Spinal cord (tissue), 10 donors: ENCODE data around the gene HASPIN. TPM values are rescaled to one million over a fixed set of nuclear protein-coding genes. Genes with fewer than 3 reads are reported as not detected.

ENCODE experiments used
- DNase-seq, 6 donors: peaks; one replicate each; pipeline versions ENCODE4 v3.0.0 to v3.0.0-alpha.2; 2013 to 2015; ENCODE audit warnings: low spot score in 6 of 6, low read depth in 4 of 6
- H3K27ac ChIP-seq: one replicate; pipeline ENCODE4 v1.5.1; 2013; ENCODE audit warnings: low read depth, low read length, control low read depth
- H3K27me3 ChIP-seq: one replicate; pipeline ENCODE4 v1.6.1; 2013; ENCODE audit warnings: low read length; ENCODE audit not compliant: control insufficient read depth, insufficient read depth
- H3K36me3 ChIP-seq: one replicate; pipeline ENCODE4 v1.6.1; 2013; ENCODE audit warnings: low read length; ENCODE audit not compliant: control insufficient read depth, insufficient read depth
- H3K4me1 ChIP-seq: one replicate; pipeline ENCODE4 v1.6.1; 2013; ENCODE audit warnings: low read length; ENCODE audit not compliant: control insufficient read depth, insufficient read depth
- H3K4me3 ChIP-seq: one replicate; pipeline ENCODE4 v1.5.1; 2013; ENCODE audit warnings: low read depth, low read length, control low read depth
- H3K9me3 ChIP-seq: one replicate; pipeline ENCODE4 v1.6.1; 2013; ENCODE audit warnings: low read length; ENCODE audit not compliant: control insufficient read depth, insufficient read depth
- WGBS: methylation state at CpG from one replicate; pipeline ENCODE4 v1.1.5; 2013; ENCODE audit warnings: missing lambda C conversion rate; ENCODE audit not compliant: insufficient coverage; 5-methylcytosine and 5-hydroxymethylcytosine counted together
- polyA plus RNA-seq, 2 donors: library from polyadenylated mRNA; unstranded; fragments of 120-200 nt; gene quantifications; one replicate each; pipeline ENCODE4 v1.2.1, GENCODE V29; 2013; ENCODE audit not compliant: insufficient read length in 2 of 2
- total RNA-seq, 2 donors: library from RNA; depleted of rRNA in 1 of 2; stranded (reverse); fragments of 120-200 nt in 1 of 2; fragments of >200 nt in 1 of 2; gene quantifications; one replicate each; pipeline versions ENCODE4 v1.2.3 to v1.2.4, GENCODE V29; 2013 to 2014
- donor health status: healthy.

The HASPIN gene
- total and polyA plus RNA-seq, 4 donors = 1.3 to 2.5 (median 1.7) TPM

- no peak overlapping the region for H3K4me3 ChIP-seq
- no peaks in the 10 kb centered on the region for H3K27me3 ChIP-seq
- no peaks in the 10 kb centered on the region for H3K9me3 ChIP-seq
- H3K4me1 ChIP-seq = no peaks in the 10 kb centered on the region
- no peaks in the 10 kb centered on the region for H3K36me3 ChIP-seq
- WGBS = 86% methylated on average over 4 of the region's 10 CpGs
- no peak overlapping the region for H3K27ac ChIP-seq
- DNase-seq = no peak
These were observed 21.4 kb downstream of the HASPIN start for GRCh38 chr17:3745071-3745470.

- no peaks in the 10 kb centered on the region for H3K36me3 ChIP-seq
- H3K27me3 ChIP-seq = no peaks in the 10 kb centered on the region
- H3K9me3 ChIP-seq = no peaks in the 10 kb centered on the region
- H3K4me3 ChIP-seq = no peak overlapping the region
- DNase-seq = no peak
- no peak overlapping the region for H3K27ac ChIP-seq
- no peaks in the 10 kb centered on the region for H3K4me1 ChIP-seq
- WGBS = 89% methylated on average over 9 of the region's 9 CpGs
These were observed 24.1 kb downstream of the HASPIN start for GRCh38 chr17:3747805-3748204.

- no peak overlapping the region for H3K4me3 ChIP-seq
- no peak for DNase-seq
- H3K27me3 ChIP-seq = no peaks in the 10 kb centered on the region
- 76% methylated on average over 6 of the region's 7 CpGs for WGBS
- no peak overlapping the region for H3K27ac ChIP-seq
- no peaks in the 10 kb centered on the region for H3K36me3 ChIP-seq
- no peaks in the 10 kb centered on the region for H3K9me3 ChIP-seq
- no peaks in the 10 kb centered on the region for H3K4me1 ChIP-seq
These were observed 24.9 kb downstream of the HASPIN start for GRCh38 chr17:3748576-3748975.

GRCh38 chr17:3750296-3750695 lies 26.6 kb downstream of the HASPIN start:
- DNase-seq = no peak
- H3K4me3 ChIP-seq = no peak overlapping the region
- peaks cover 9% of the 10 kb centered on the region for H3K4me1 ChIP-seq
- no peak overlapping the region for H3K27ac ChIP-seq
- no peaks in the 10 kb centered on the region for H3K9me3 ChIP-seq
- H3K27me3 ChIP-seq = no peaks in the 10 kb centered on the region
- H3K36me3 ChIP-seq = no peaks in the 10 kb centered on the region
- 88% methylated on average over 17 of the region's 17 CpGs for WGBS

GRCh38 chr17:3750926-3751325 lies 27.2 kb downstream of the HASPIN start:
- Histone ChIP-seq H3K4me1 (peaks cover 12% of the 10 kb centered on the region), H3K9me3 (no peaks in the 10 kb centered on the region), H3K27ac (no peak overlapping the region), H3K4me3 (no peak overlapping the region), H3K36me3 (no peaks in the 10 kb centered on the region), H3K27me3 (no peaks in the 10 kb centered on the region)
- WGBS = 83% methylated on average over 8 of the region's 8 CpGs
- no peak for DNase-seq

- H3K27me3 ChIP-seq = no peaks in the 10 kb centered on the region
- no peak for DNase-seq
- no peak overlapping the region for H3K4me3 ChIP-seq
- no peaks in the 10 kb centered on the region for H3K36me3 ChIP-seq
- H3K4me1 ChIP-seq = peaks cover 12% of the 10 kb centered on the region
- H3K9me3 ChIP-seq = no peaks in the 10 kb centered on the region
- no peak overlapping the region for H3K27ac ChIP-seq
- WGBS = 94% methylated on average over 15 of the region's 15 CpGs
These were observed 28.1 kb downstream of the HASPIN start for GRCh38 chr17:3751836-3752235.

GRCh38 chr17:3753624-3754023 lies 29.9 kb downstream of the HASPIN start:
- H3K4me1 ChIP-seq = peaks cover 12% of the 10 kb centered on the region
- no peak overlapping the region for H3K4me3 ChIP-seq
- H3K27ac ChIP-seq = no peak overlapping the region
- no peaks in the 10 kb centered on the region for H3K9me3 ChIP-seq
- 73% methylated on average over 9 of the region's 12 CpGs for WGBS
- no peak for DNase-seq
- no peaks in the 10 kb centered on the region for H3K27me3 ChIP-seq
- H3K36me3 ChIP-seq = no peaks in the 10 kb centered on the region

- Histone ChIP-seq H3K4me3 (no peak overlapping the region), H3K4me1 (peaks cover 12% of the 10 kb centered on the region), H3K27ac (no peak overlapping the region), H3K9me3 (no peaks in the 10 kb centered on the region), H3K36me3 (no peaks in the 10 kb centered on the region), H3K27me3 (no peaks in the 10 kb centered on the region)
- DNase-seq = no peak
- 73% methylated on average over 3 of the region's 18 CpGs for WGBS
These were observed 30.4 kb downstream of the HASPIN start for GRCh38 chr17:3754066-3754457.

GRCh38 chr17:3754458-3755334 lies 31.0 kb downstream of the HASPIN start:
- DNase-seq = peak in 2 of 6 donors; percentile 14 to 82
- no peak overlapping the region for H3K27ac ChIP-seq
- H3K4me3 ChIP-seq = no peak overlapping the region
- no peaks in the 10 kb centered on the region for H3K9me3 ChIP-seq
- H3K27me3 ChIP-seq = no peaks in the 10 kb centered on the region
- H3K4me1 ChIP-seq = peaks cover 12% of the 10 kb centered on the region
- no peaks in the 10 kb centered on the region for H3K36me3 ChIP-seq
- 7% methylated on average over 47 of the region's 56 CpGs for WGBS
